SKM-1 (cell line): ENCODE results near the gene ACACA.

Experiments used
- DNase-seq: peaks from one replicate; lab custom pipeline; 2025; ENCODE audit not compliant: unreplicated experiment; lab: John Stamatoyannopoulos, UW

Gene ACACA

GRCh38 chr17:37107406-37108083 lies 299.1 kb downstream of the ACACA start:
- DNase-seq = no peak

GRCh38 chr17:37106049-37106448 lies 300.6 kb downstream of the ACACA start:
- no peak for DNase-seq

- DNase-seq = no peak
These were observed 303.4 kb downstream of the ACACA start for GRCh38 chr17:37103231-37103630.

- no peak for DNase-seq
These were observed 305.3 kb downstream of the ACACA start for GRCh38 chr17:37101306-37101705.

DNA sequence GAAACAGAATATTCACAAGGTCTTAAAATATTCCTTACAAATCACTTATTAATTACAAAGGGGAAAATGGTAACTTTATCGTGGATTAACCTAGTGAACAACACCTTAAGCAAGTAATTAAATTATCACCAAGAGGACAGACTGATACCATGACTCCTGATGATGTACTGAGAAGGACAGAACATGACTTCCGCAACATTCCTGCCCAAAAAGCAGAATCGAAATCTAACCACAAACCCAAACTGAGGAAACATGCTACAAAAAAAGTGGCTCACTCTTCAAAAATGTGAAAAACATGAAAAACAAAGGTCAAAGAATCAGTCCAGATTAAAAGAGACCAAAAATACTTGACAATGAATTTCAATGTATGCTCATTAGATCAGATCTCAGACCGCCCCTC lies 306.4 kb downstream of the ACACA start:
- DNase-seq = no peak

GRCh38 chr17:37098910-37099664 lies 307.5 kb downstream of the ACACA start:
- DNase-seq = no peak

- DNase-seq = no peak
These were observed 308.5 kb downstream of the ACACA start for GRCh38 chr17:37098152-37098551.

DNA sequence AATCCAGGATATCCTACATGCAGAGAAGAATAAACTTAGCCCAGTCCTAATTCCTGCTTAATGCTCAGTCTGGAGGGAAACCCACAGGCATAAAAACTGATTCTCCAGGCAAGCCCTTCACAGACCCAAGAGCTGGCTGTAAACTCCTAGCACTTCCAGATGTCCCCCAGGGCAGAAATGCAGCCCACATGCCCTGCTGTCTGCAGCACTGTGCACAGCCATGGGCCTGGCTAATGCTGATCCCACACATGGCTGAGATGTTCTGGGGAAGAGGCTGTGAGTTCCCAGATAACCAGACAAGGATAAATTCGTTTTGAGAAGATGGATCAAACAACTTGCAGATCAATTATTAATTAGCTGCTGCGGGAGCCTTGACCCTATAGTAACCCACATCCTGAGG lies 309.5 kb downstream of the ACACA start:
- no peak for DNase-seq

- no peak for DNase-seq
These were observed 310.6 kb downstream of the ACACA start for GRCh38 chr17:37096071-37096470.

DNA sequence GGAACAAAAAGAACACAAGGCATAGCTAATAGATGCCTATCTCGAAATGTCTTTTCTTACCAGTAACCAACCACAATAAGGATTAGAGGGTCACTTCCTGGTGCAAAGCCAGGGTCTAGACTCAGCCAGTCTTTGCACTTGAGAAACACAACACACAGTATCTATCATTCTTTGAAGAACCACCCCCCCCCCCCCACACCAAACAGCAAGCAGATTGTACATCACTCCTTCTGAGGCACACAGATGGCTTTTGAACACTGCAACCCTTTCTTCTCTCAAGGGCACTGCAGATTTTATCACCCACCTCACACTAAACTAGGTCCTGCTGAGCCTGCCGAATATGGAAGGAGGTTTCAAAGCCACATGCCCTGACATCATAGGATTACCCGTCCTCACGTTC lies 312.2 kb downstream of the ACACA start:
- no peak for DNase-seq

DNA sequence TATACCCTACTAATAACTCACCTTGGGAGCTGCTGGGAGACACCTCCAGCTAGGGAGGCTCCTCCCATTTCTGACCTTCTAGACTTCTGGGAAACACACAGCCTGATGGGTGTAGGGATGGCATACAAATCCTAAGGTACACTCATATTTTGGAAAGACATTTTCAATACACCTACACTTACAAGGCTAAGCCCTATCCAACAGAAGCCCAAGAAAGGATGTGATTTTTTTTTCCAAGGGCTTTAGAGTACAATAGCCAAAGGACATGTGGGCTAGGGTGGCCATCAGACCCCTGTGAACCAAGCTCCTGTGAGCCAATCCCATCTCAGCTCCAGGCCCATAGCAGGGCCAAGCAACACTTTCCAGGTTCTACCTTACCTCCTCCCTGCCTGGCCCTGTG lies 313.9 kb downstream of the ACACA start:
- DNase-seq = no peak

GRCh38 chr17:37092071-37092470 lies 314.6 kb downstream of the ACACA start:
- no peak for DNase-seq

- DNase-seq = no peak
These were observed 315.7 kb downstream of the ACACA start for GRCh38 chr17:37090941-37091340.

- peak; percentile 30 for DNase-seq
These were observed 316.7 kb downstream of the ACACA start for GRCh38 chr17:37089956-37090355.

GRCh38 chr17:37088913-37089312 lies 317.7 kb downstream of the ACACA start:
- no peak for DNase-seq

GRCh38 chr17:37088459-37088858 lies 318.2 kb downstream of the ACACA start:
- no peak for DNase-seq

GRCh38 chr17:37087683-37088082 lies 319.0 kb downstream of the ACACA start:
- DNase-seq = no peak

- no peak for DNase-seq
These were observed 319.7 kb downstream of the ACACA start for GRCh38 chr17:37086948-37087347.

DNA sequence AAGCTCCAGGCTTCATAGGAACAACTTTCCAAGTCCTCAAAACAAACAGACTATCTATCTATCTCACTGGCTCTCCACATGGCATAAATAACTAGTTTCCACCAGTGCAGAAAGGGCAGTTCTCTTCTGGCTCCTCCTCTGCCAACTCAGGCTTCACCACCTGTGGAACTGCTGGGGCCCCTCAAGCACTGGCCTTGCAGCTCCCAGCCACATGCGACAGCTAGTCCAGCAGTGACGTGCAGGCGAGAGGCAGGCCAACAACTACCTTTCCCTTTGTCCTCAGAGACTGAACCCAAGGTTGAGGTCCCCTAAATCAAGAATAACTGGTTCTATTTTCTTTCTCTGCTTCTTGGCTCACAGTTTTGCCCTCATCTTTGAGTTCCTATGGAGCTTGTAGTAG lies 320.3 kb downstream of the ACACA start:
- DNase-seq = no peak

DNA sequence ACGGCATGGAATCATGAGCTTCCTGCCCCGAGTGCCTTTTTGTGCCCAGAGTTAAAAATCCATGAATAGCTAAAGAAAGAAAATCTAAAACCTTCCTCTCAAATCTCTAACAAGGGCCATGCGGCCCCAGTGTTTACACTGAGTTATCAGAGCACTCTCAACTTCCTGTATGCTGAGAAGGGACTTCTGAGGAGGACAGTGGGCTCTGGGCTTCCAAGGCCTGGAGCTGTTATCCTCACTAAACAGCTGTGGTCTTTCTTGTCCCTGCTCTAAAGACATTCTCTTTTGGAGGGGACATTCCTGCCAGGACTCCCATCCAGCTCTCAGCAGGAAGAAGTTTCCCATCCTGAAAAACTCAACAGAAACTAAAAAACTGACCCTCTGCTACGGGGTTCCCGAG lies 322.3 kb downstream of the ACACA start:
- no peak for DNase-seq

- DNase-seq = no peak
These were observed 323.2 kb downstream of the ACACA start for GRCh38 chr17:37083456-37083855.

- DNase-seq = no peak
These were observed 323.7 kb downstream of the ACACA start for GRCh38 chr17:37082985-37083384.
